Measurements from ENCODE around the gene LFNG.

LFNG gene

GRCh38 chr7:2483494-2483893, 36.1 kb upstream of the LFNG start:
- no peak for DNase-seq (ENCODE audit: low read depth)
- TF ChIP-seq, protein P1, sequence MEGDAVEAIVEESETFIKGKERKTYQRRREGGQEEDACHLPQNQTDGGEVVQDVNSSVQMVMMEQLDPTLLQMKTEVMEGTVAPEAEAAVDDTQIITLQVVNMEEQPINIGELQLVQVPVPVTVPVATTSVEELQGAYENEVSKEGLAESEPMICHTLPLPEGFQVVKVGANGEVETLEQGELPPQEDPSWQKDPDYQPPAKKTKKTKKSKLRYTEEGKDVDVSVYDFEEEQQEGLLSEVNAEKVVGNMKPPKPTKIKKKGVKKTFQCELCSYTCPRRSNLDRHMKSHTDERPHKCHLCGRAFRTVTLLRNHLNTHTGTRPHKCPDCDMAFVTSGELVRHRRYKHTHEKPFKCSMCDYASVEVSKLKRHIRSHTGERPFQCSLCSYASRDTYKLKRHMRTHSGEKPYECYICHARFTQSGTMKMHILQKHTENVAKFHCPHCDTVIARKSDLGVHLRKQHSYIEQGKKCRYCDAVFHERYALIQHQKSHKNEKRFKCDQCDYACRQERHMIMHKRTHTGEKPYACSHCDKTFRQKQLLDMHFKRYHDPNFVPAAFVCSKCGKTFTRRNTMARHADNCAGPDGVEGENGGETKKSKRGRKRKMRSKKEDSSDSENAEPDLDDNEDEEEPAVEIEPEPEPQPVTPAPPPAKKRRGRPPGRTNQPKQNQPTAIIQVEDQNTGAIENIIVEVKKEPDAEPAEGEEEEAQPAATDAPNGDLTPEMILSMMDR (IDR thresholded peaks at IDR 0.05; ENCODE audit: insufficient read depth, low read depth, low read length, missing control alignments) = no peak

GRCh38 chr7:2484868-2485267, 34.7 kb upstream of the LFNG start:
- TF ChIP-seq, protein P1 (IDR thresholded peaks at IDR 0.05; ENCODE audit: insufficient read depth, low read depth, low read length, missing control alignments) = no peak
- no peak overlapping the region for H3K4me3 ChIP-seq (ENCODE audit: low read depth, low read length)
- DNase-seq (ENCODE audit: low read depth) = no peak

More at GRCh38 chr7:2483494-2483893, 36.1 kb upstream of the LFNG start:
- H3K4me3 ChIP-seq (ENCODE audit: low read depth, low read length) = no peak overlapping the region

GRCh38 chr7:2487586-2488271, 31.8 kb upstream of the LFNG start:
- H3K4me3 ChIP-seq (ENCODE audit: low read depth, low read length) = no peak overlapping the region
- TF ChIP-seq, protein P1 (IDR thresholded peaks at IDR 0.05; ENCODE audit: insufficient read depth, low read depth, low read length, missing control alignments) = no peak
- DNase-seq (ENCODE audit: low read depth) = no peak

DNA sequence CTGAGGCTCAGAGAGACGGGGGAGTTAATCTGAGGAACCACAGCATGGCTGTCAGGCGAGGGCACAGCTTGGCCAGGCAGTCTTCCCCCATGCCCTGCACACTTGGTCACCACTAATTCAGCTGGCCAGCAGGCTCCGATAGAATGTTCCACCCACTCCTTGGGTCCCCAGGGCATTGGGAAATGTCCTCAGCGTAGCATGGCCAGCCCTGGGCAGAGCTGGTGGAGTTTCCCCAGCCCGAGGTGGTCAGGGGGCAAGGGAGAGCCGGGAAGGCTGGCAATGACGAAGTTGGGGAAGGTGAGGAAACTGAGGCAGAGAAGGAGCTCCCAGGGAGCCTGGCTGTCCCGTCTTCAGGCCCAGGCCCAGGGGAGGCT, 31.3 kb upstream of the LFNG start:
- TF ChIP-seq, protein P1 (IDR thresholded peaks at IDR 0.05; ENCODE audit: insufficient read depth, low read depth, low read length, missing control alignments) = no peak
- DNase-seq (ENCODE audit: low read depth) = no peak
- no peak overlapping the region for H3K4me3 ChIP-seq (ENCODE audit: low read depth, low read length)

- TF ChIP-seq, protein P1 (IDR thresholded peaks at IDR 0.05; ENCODE audit: insufficient read depth, low read depth, low read length, missing control alignments) = no peak
- H3K4me3 ChIP-seq (ENCODE audit: low read depth, low read length) = no peak overlapping the region
- DNase-seq (ENCODE audit: low read depth) = no peak
Measured at GRCh38 chr7:2488681-2489080, 30.9 kb upstream of the LFNG start.

- TF ChIP-seq, protein P1 (IDR thresholded peaks at IDR 0.05; ENCODE audit: insufficient read depth, low read depth, low read length, missing control alignments) = no peak
- no peak for DNase-seq (ENCODE audit: low read depth)
- H3K4me3 ChIP-seq (ENCODE audit: low read depth, low read length) = no peak overlapping the region
Measured at GRCh38 chr7:2490181-2490651, 29.4 kb upstream of the LFNG start.

GRCh38 chr7:2492038-2492437, 27.5 kb upstream of the LFNG start:
- no peak overlapping the region for H3K4me3 ChIP-seq (ENCODE audit: low read depth, low read length)
- DNase-seq (ENCODE audit: low read depth) = no peak
- TF ChIP-seq, protein P1 (IDR thresholded peaks at IDR 0.05; ENCODE audit: insufficient read depth, low read depth, low read length, missing control alignments) = no peak

Measured in GM12865 (cell line).